HEK293 (cell line): ENCODE results near the gene ZNF451.

Source experiments
- BCL11A ChIP-seq: fragments of 450-650 bp; formaldehyde crosslinking; IDR thresholded peaks from 2 replicates; pipeline ENCODE4 v1.5.1; 2016; ENCODE audit warnings: low read depth, missing biosample characterization, missing genetic modification characterization
- GFI1B ChIP-seq: fragments of 450-650 bp; formaldehyde crosslinking; IDR thresholded peaks from 2 replicates; pipeline ENCODE4 v1.5.1; 2016; ENCODE audit warnings: missing biosample characterization, missing genetic modification characterization
- GLI4 ChIP-seq: fragments of 450-650 bp; formaldehyde crosslinking; IDR thresholded peaks from 2 replicates; pipeline ENCODE4 v1.5.1; 2016; ENCODE audit warnings: missing biosample characterization, missing genetic modification characterization
- GLIS1 ChIP-seq: fragments of 450-650 bp; formaldehyde crosslinking; IDR thresholded peaks from 2 replicates; pipeline ENCODE4 v1.5.1; 2016; ENCODE audit warnings: missing biosample characterization, missing genetic modification characterization
- SCRT1 ChIP-seq: fragments of 450-650 bp; formaldehyde crosslinking; IDR thresholded peaks from 2 replicates; pipeline ENCODE4 v1.5.1; 2016; ENCODE audit warnings: missing biosample characterization, missing genetic modification characterization, borderline replicate concordance
- SP7 ChIP-seq: fragments of 450-650 bp; formaldehyde crosslinking; IDR thresholded peaks from 2 replicates; pipeline ENCODE4 v1.5.1; 2016; ENCODE audit warnings: missing biosample characterization, missing genetic modification characterization
- WT1 ChIP-seq: fragments of 450-650 bp; formaldehyde crosslinking; IDR thresholded peaks from 2 replicates; pipeline ENCODE4 v1.5.1; 2016; ENCODE audit warnings: missing biosample characterization, missing genetic modification characterization
- ZBTB8A ChIP-seq: fragments of 450-650 bp; formaldehyde crosslinking; IDR thresholded peaks from 2 replicates; pipeline ENCODE4 v1.5.1; 2016; ENCODE audit warnings: missing biosample characterization, missing genetic modification characterization
- ZNF121 ChIP-seq: fragments of 450-650 bp; formaldehyde crosslinking; IDR thresholded peaks from 2 replicates; pipeline ENCODE4 v1.5.1; 2016; ENCODE audit warnings: missing biosample characterization, missing genetic modification characterization
- ZNF24 ChIP-seq: fragments of 450-650 bp; formaldehyde crosslinking; IDR thresholded peaks from 2 replicates; pipeline ENCODE4 v1.5.1; 2016; ENCODE audit warnings: missing biosample characterization, missing genetic modification characterization
- ZNF341 ChIP-seq: fragments of 450-650 bp; formaldehyde crosslinking; IDR thresholded peaks from 2 replicates; pipeline ENCODE4; 2016; ENCODE audit warnings: low read depth, missing biosample characterization, missing genetic modification characterization
- ZNF580 ChIP-seq: fragments of 450-650 bp; formaldehyde crosslinking; IDR thresholded peaks from 2 replicates; pipeline ENCODE4 v1.5.1; 2016; ENCODE audit warnings: missing biosample characterization, missing genetic modification characterization
- ZNF658 ChIP-seq: fragments of 450-650 bp; formaldehyde crosslinking; IDR thresholded peaks from 2 replicates; pipeline ENCODE4; 2016; ENCODE audit warnings: missing biosample characterization, missing genetic modification characterization
- ZNF692 ChIP-seq: fragments of 450-650 bp; formaldehyde crosslinking; IDR thresholded peaks from 2 replicates; pipeline ENCODE4 v1.5.1; 2016; ENCODE audit warnings: missing biosample characterization, missing genetic modification characterization
- ZSCAN23 ChIP-seq: fragments of 450-650 bp; formaldehyde crosslinking; IDR thresholded peaks from 2 replicates; pipeline ENCODE4 v1.5.1; 2016; ENCODE audit warnings: missing biosample characterization, missing genetic modification characterization
- TF ChIP-seq, protein P1 (sequence below): fragments of 450-650 bp; formaldehyde crosslinking; IDR thresholded peaks from 2 replicates; pipeline ENCODE4 v1.5.1; 2016; ENCODE audit warnings: missing biosample characterization, missing genetic modification characterization
- TF ChIP-seq, protein P2 (sequence below): fragments of 450-650 bp; IDR thresholded peaks from 2 replicates; pipeline ENCODE4 v1.5.1; 2018; ENCODE audit warnings: missing biosample characterization, mild to moderate bottlenecking, missing genetic modification characterization
- TF ChIP-seq, protein P3 (sequence below): fragments of 450-650 bp; formaldehyde crosslinking; IDR thresholded peaks from 2 replicates; pipeline ENCODE4 v1.5.1; 2016; ENCODE audit warnings: missing biosample characterization, missing genetic modification characterization
- TF ChIP-seq, protein P4 (sequence below): fragments of 450-650 bp; formaldehyde crosslinking; IDR thresholded peaks from 2 replicates; pipeline ENCODE4 v1.5.1; 2016; ENCODE audit warnings: missing biosample characterization, missing genetic modification characterization, borderline replicate concordance
- TF ChIP-seq, protein P5 (sequence below): fragments of 450-650 bp; formaldehyde crosslinking; conservative IDR thresholded peaks from 2 replicates; pipeline ENCODE4 v1.5.1; 2016; ENCODE audit warnings: low read depth, missing biosample characterization, missing genetic modification characterization

The ZNF451 gene

DNA sequence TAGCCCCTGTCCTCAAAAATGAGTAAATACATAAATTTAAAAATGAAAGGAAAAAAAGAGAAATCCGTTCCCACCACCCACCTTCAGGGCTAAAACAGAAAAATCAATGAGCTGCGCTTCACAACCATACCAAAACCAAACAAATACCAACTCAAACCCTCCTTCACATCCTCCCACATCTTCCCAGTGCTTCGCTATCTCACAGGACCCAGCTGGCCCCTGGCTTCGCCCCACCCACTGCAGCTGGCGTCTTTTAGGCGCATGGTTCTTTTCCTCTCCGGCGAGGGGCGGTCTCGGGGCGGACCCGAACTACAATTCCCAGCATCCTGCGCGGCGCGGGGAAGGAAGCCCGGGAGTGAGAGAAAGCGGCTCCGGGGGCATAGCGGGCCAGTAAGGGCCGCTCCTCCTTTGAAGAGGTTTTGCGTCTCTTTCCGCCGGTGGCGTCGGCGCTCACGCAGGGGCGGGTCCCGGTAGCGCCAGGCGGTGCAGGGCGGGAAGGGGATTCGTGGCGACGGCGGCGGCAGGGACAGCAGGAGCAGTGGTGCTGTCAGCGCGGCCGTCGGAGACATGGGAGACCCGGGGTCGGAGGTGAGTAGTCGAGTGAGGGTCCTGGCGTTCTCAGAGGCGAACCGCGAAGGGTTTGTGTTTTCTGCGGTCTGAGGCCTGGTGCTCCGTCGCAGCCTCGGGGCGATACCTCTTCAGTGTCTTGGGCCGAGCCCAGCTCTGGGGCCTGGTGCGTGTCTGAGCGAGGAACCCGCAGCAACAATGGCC, at the start of gene ZNF451 (continued):
- TF ChIP-seq, protein P1, sequence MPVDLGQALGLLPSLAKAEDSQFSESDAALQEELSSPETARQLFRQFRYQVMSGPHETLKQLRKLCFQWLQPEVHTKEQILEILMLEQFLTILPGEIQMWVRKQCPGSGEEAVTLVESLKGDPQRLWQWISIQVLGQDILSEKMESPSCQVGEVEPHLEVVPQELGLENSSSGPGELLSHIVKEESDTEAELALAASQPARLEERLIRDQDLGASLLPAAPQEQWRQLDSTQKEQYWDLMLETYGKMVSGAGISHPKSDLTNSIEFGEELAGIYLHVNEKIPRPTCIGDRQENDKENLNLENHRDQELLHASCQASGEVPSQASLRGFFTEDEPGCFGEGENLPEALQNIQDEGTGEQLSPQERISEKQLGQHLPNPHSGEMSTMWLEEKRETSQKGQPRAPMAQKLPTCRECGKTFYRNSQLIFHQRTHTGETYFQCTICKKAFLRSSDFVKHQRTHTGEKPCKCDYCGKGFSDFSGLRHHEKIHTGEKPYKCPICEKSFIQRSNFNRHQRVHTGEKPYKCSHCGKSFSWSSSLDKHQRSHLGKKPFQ = no peak
- TF ChIP-seq ZNF692 (tag by site-specific recombination) = peak; percentile 67
- TF ChIP-seq, protein P2, sequence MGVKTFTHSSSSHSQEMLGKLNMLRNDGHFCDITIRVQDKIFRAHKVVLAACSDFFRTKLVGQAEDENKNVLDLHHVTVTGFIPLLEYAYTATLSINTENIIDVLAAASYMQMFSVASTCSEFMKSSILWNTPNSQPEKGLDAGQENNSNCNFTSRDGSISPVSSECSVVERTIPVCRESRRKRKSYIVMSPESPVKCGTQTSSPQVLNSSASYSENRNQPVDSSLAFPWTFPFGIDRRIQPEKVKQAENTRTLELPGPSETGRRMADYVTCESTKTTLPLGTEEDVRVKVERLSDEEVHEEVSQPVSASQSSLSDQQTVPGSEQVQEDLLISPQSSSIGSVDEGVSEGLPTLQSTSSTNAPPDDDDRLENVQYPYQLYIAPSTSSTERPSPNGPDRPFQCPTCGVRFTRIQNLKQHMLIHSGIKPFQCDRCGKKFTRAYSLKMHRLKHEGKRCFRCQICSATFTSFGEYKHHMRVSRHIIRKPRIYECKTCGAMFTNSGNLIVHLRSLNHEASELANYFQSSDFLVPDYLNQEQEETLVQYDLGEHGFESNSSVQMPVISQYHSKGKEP (tag by site-specific recombination) = 0 out of 2 replicates have a peak, but pooled peaks have one; percentile 7
- TF ChIP-seq, protein P3, sequence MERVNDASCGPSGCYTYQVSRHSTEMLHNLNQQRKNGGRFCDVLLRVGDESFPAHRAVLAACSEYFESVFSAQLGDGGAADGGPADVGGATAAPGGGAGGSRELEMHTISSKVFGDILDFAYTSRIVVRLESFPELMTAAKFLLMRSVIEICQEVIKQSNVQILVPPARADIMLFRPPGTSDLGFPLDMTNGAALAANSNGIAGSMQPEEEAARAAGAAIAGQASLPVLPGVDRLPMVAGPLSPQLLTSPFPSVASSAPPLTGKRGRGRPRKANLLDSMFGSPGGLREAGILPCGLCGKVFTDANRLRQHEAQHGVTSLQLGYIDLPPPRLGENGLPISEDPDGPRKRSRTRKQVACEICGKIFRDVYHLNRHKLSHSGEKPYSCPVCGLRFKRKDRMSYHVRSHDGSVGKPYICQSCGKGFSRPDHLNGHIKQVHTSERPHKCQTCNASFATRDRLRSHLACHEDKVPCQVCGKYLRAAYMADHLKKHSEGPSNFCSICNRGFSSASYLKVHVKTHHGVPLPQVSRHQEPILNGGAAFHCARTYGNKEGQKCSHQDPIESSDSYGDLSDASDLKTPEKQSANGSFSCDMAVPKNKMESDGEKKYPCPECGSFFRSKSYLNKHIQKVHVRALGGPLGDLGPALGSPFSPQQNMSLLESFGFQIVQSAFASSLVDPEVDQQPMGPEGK (tag by site-specific recombination) = peak; percentile 89
- no peak for TF ChIP-seq ZNF658
- TF ChIP-seq SCRT1 (tag by site-specific recombination) = no peak
- TF ChIP-seq, protein P4, sequence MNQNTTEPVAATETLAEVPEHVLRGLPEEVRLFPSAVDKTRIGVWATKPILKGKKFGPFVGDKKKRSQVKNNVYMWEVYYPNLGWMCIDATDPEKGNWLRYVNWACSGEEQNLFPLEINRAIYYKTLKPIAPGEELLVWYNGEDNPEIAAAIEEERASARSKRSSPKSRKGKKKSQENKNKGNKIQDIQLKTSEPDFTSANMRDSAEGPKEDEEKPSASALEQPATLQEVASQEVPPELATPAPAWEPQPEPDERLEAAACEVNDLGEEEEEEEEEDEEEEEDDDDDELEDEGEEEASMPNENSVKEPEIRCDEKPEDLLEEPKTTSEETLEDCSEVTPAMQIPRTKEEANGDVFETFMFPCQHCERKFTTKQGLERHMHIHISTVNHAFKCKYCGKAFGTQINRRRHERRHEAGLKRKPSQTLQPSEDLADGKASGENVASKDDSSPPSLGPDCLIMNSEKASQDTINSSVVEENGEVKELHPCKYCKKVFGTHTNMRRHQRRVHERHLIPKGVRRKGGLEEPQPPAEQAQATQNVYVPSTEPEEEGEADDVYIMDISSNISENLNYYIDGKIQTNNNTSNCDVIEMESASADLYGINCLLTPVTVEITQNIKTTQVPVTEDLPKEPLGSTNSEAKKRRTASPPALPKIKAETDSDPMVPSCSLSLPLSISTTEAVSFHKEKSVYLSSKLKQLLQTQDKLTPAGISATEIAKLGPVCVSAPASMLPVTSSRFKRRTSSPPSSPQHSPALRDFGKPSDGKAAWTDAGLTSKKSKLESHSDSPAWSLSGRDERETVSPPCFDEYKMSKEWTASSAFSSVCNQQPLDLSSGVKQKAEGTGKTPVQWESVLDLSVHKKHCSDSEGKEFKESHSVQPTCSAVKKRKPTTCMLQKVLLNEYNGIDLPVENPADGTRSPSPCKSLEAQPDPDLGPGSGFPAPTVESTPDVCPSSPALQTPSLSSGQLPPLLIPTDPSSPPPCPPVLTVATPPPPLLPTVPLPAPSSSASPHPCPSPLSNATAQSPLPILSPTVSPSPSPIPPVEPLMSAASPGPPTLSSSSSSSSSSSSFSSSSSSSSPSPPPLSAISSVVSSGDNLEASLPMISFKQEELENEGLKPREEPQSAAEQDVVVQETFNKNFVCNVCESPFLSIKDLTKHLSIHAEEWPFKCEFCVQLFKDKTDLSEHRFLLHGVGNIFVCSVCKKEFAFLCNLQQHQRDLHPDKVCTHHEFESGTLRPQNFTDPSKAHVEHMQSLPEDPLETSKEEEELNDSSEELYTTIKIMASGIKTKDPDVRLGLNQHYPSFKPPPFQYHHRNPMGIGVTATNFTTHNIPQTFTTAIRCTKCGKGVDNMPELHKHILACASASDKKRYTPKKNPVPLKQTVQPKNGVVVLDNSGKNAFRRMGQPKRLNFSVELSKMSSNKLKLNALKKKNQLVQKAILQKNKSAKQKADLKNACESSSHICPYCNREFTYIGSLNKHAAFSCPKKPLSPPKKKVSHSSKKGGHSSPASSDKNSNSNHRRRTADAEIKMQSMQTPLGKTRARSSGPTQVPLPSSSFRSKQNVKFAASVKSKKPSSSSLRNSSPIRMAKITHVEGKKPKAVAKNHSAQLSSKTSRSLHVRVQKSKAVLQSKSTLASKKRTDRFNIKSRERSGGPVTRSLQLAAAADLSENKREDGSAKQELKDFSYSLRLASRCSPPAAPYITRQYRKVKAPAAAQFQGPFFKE (tag by site-specific recombination) = no peak
- TF ChIP-seq, protein P5, sequence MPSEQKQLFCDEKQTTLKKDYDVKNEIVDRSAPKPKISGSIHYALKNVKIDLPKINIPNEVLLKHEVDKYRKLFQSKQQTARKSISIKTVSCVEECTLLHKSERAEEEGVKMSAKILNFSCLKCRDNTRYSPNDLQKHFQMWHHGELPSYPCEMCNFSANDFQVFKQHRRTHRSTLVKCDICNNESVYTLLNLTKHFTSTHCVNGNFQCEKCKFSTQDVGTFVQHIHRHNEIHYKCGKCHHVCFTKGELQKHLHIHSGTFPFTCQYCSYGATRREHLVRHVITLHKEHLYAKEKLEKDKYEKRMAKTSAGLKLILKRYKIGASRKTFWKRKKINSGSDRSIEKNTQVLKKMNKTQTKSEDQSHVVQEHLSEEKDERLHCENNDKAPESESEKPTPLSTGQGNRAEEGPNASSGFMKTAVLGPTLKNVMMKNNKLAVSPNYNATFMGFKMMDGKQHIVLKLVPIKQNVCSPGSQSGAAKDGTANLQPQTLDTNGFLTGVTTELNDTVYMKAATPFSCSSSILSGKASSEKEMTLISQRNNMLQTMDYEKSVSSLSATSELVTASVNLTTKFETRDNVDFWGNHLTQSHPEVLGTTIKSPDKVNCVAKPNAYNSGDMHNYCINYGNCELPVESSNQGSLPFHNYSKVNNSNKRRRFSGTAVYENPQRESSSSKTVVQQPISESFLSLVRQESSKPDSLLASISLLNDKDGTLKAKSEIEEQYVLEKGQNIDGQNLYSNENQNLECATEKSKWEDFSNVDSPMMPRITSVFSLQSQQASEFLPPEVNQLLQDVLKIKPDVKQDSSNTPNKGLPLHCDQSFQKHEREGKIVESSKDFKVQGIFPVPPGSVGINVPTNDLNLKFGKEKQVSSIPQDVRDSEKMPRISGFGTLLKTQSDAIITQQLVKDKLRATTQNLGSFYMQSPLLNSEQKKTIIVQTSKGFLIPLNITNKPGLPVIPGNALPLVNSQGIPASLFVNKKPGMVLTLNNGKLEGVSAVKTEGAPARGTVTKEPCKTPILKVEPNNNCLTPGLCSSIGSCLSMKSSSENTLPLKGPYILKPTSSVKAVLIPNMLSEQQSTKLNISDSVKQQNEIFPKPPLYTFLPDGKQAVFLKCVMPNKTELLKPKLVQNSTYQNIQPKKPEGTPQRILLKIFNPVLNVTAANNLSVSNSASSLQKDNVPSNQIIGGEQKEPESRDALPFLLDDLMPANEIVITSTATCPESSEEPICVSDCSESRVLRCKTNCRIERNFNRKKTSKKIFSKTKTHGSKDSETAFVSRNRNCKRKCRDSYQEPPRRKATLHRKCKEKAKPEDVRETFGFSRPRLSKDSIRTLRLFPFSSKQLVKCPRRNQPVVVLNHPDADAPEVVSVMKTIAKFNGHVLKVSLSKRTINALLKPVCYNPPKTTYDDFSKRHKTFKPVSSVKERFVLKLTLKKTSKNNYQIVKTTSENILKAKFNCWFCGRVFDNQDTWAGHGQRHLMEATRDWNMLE (tag by site-specific recombination) = peak; percentile 82
- peak; percentile 36; the same call in 1 of the 2 replicates for TF ChIP-seq GLI4
- 0 out of 2 replicates have a peak, but pooled peaks have one; percentile 11 for TF ChIP-seq ZSCAN23 (tag by site-specific recombination)
- no peak for TF ChIP-seq GFI1B (tag by site-specific recombination)
- no peak; the same call in 1 of the 2 replicates for TF ChIP-seq WT1 (tag by site-specific recombination)
- no peak for TF ChIP-seq ZNF121
- TF ChIP-seq GLIS1 (tag by site-specific recombination) = peak; percentile 27; the same call in 1 of the 2 replicates
- peak; percentile 62; the same call in 1 of the 2 replicates for TF ChIP-seq SP7 (tag by site-specific recombination)
- 0 out of 2 replicates have a peak, but pooled peaks have one; percentile 54 for TF ChIP-seq ZBTB8A (tag by site-specific recombination)
- TF ChIP-seq ZNF341 (tag by site-specific recombination) = peak; percentile 76
- TF ChIP-seq ZNF580 (tag by site-specific recombination) = 0 out of 2 replicates have a peak, but pooled peaks have one; percentile 48
- TF ChIP-seq ZNF24 (tag by site-specific recombination) = 0 out of 2 replicates have a peak, but pooled peaks have one; percentile 38
- TF ChIP-seq BCL11A = no peak
